HUES6 (cell line): ENCODE data around the gene DPH1.
"Not testable (repeated sequence)": the region's sequence is repeated elsewhere in the genome, so short reads cannot be mapped to it uniquely, and the experiment has no call there.

ENCODE experiments used
- H3K27ac ChIP-seq: 2 replicates; pipeline ENCODE4 v1.7.0; 2013; ENCODE audit warnings: low read depth, mild to moderate bottlenecking, low read length, inconsistent platforms
- H3K27me3 ChIP-seq: 2 replicates; pipeline ENCODE4 v1.6.1; 2013; ENCODE audit warnings: low read length; ENCODE audit not compliant: control insufficient read depth, insufficient read depth
- H3K36me3 ChIP-seq: 2 replicates; pipeline ENCODE4 v1.6.1; 2013; ENCODE audit warnings: low read length; ENCODE audit not compliant: control insufficient read depth, insufficient read depth
- H3K4me1 ChIP-seq: 2 replicates; pipeline ENCODE4 v1.6.1; 2013; ENCODE audit warnings: low read length; ENCODE audit not compliant: control insufficient read depth, insufficient read depth
- H3K4me3 ChIP-seq: 2 replicates; pipeline ENCODE4 v1.5.1; 2013; ENCODE audit warnings: low read depth, low read length
- H3K9ac ChIP-seq: one replicate; pipeline ENCODE4 v1.6.1; 2013; ENCODE audit warnings: mild to moderate bottlenecking, low read length
- H3K9me3 ChIP-seq: 2 replicates; pipeline ENCODE4 v1.6.1; 2013; ENCODE audit warnings: low read depth, low read length; ENCODE audit not compliant: control insufficient read depth, insufficient read depth

Gene DPH1

GRCh38 chr17:2009737-2010136 is 20.2 kb upstream of the DPH1 start:
- Histone ChIP-seq H3K27ac (no peak overlapping the region), H3K4me1 (peaks cover 16% of the 10 kb centered on the region), H3K27me3 (peaks cover 9% of the 10 kb centered on the region), H3K4me3 (no peak overlapping the region), H3K9ac (no peak overlapping the region), H3K36me3 (no peaks in the 10 kb centered on the region), H3K9me3 (no peaks in the 10 kb centered on the region)

GRCh38 chr17:2011411-2012371 is 18.3 kb upstream of the DPH1 start:
- Histone ChIP-seq H3K9ac (no peak overlapping the region), H3K4me3 (no peak overlapping the region)

GRCh38 chr17:2012499-2012898 is 17.5 kb upstream of the DPH1 start:
- peaks cover 21% of the 10 kb centered on the region for H3K27me3 ChIP-seq
- H3K9me3 ChIP-seq = no peaks in the 10 kb centered on the region
- H3K27ac ChIP-seq = no peak overlapping the region
- peaks cover 16% of the 10 kb centered on the region for H3K4me1 ChIP-seq
- no peaks in the 10 kb centered on the region for H3K36me3 ChIP-seq
- no peak overlapping the region for H3K4me3 ChIP-seq
- H3K9ac ChIP-seq = no peak overlapping the region

More at GRCh38 chr17:2011411-2012371, 18.3 kb upstream of the DPH1 start:
- Histone ChIP-seq H3K27me3 (peaks cover 13% of the 10 kb centered on the region), H3K27ac (no peak overlapping the region), H3K36me3 (no peaks in the 10 kb centered on the region), H3K4me1 (peaks cover 16% of the 10 kb centered on the region), H3K9me3 (no peaks in the 10 kb centered on the region)

- Histone ChIP-seq H3K4me1 (peaks cover 16% of the 10 kb centered on the region), H3K27me3 (peaks cover 31% of the 10 kb centered on the region)
- H3K9me3 ChIP-seq, H3K4me3 ChIP-seq, H3K9ac ChIP-seq, H3K27ac ChIP-seq, H3K36me3 ChIP-seq: not testable (repeated sequence)
Observed at GRCh38 chr17:2013220-2013993, 16.5 kb upstream of the DPH1 start.

GRCh38 chr17:2013994-2014317 is 16.0 kb upstream of the DPH1 start:
- Histone ChIP-seq H3K9ac (no peak overlapping the region), H3K4me1 (peaks cover 16% of the 10 kb centered on the region), H3K36me3 (no peaks in the 10 kb centered on the region), H3K27me3 (peaks cover 36% of the 10 kb centered on the region), H3K9me3 (no peaks in the 10 kb centered on the region), H3K4me3 (no peak overlapping the region), H3K27ac (no peak overlapping the region)

GRCh38 chr17:2015314-2015713 is 14.6 kb upstream of the DPH1 start:
- Histone ChIP-seq H3K9me3 (no peaks in the 10 kb centered on the region), H3K36me3 (no peaks in the 10 kb centered on the region)

GRCh38 chr17:2016494-2016893 is 13.5 kb upstream of the DPH1 start:
- Histone ChIP-seq H3K4me1 (peaks cover 12% of the 10 kb centered on the region), H3K27me3 (peaks cover 61% of the 10 kb centered on the region), H3K4me3 (no peak overlapping the region), H3K9me3 (no peaks in the 10 kb centered on the region), H3K36me3 (no peaks in the 10 kb centered on the region), H3K9ac (no peak overlapping the region), H3K27ac (no peak overlapping the region)

More at GRCh38 chr17:2015314-2015713, 14.6 kb upstream of the DPH1 start:
- H3K9ac ChIP-seq = no peak overlapping the region
- H3K27me3 ChIP-seq = peaks cover 50% of the 10 kb centered on the region
- peaks cover 16% of the 10 kb centered on the region for H3K4me1 ChIP-seq
- H3K4me3 ChIP-seq = no peak overlapping the region
- no peak overlapping the region for H3K27ac ChIP-seq

GRCh38 chr17:2017274-2017941 is 12.5 kb upstream of the DPH1 start:
- H3K27me3 ChIP-seq = peaks cover 64% of the 10 kb centered on the region
- no peak overlapping the region for H3K9ac ChIP-seq
- no peak overlapping the region for H3K4me3 ChIP-seq
- H3K4me1 ChIP-seq = peaks cover 3% of the 10 kb centered on the region; the same call in 1 of the 2 replicates
- H3K27ac ChIP-seq = no peak overlapping the region
- no peaks in the 10 kb centered on the region for H3K36me3 ChIP-seq
- no peaks in the 10 kb centered on the region for H3K9me3 ChIP-seq

- Histone ChIP-seq H3K36me3 (no peaks in the 10 kb centered on the region), H3K4me3 (no peak overlapping the region), H3K4me1 (peaks cover 6% of the 10 kb centered on the region; the same call in 1 of the 2 replicates), H3K27me3 (peaks cover 76% of the 10 kb centered on the region), H3K9ac (no peak overlapping the region), H3K9me3 (no peaks in the 10 kb centered on the region), H3K27ac (no peak overlapping the region)
Observed at GRCh38 chr17:2018716-2019510, 11.0 kb upstream of the DPH1 start.

GRCh38 chr17:2019723-2020122 is 10.2 kb upstream of the DPH1 start:
- no peak overlapping the region for H3K4me3 ChIP-seq
- no peak overlapping the region for H3K27ac ChIP-seq
- no peak overlapping the region for H3K9ac ChIP-seq
- peaks cover 82% of the 10 kb centered on the region for H3K27me3 ChIP-seq
- H3K36me3 ChIP-seq = no peaks in the 10 kb centered on the region
- H3K4me1 ChIP-seq = peaks cover 8% of the 10 kb centered on the region; the same call in 1 of the 2 replicates
- H3K9me3 ChIP-seq = no peaks in the 10 kb centered on the region
